Stimulated activated CD8-positive, alpha-beta memory T cell treated with anti-CD3 and anti-CD28 coated beads, Interleukin-12 subunit alpha, Interleukin-12 subunit beta, amount 100 ng/mL, for 24 hours (primary cell): ENCODE measurements around the gene NTRK3.

Experiments
- DNase-seq: peaks from one replicate; pipeline ENCODE4 v3.0.0-alpha.2; 2020; ENCODE audit errors: extremely low read depth

Gene NTRK3

GRCh38 chr15:88124199-88124598 is 132.3 kb downstream of the NTRK3 start:
- DNase-seq, result no peak

GRCh38 chr15:88121968-88122530 is 134.5 kb downstream of the NTRK3 start:
- no peak for DNase-seq

GRCh38 chr15:88120026-88120425 is 136.5 kb downstream of the NTRK3 start:
- no peak for DNase-seq

- no peak for DNase-seq
These were observed 137.8 kb downstream of the NTRK3 start for GRCh38 chr15:88118741-88119140.

- no peak for DNase-seq
These were observed 138.5 kb downstream of the NTRK3 start for GRCh38 chr15:88118035-88118434.

- DNase-seq, result no peak
These were observed 140.9 kb downstream of the NTRK3 start for GRCh38 chr15:88115486-88116152.

- DNase-seq, result no peak
These were observed 142.8 kb downstream of the NTRK3 start for GRCh38 chr15:88113613-88114308.

GRCh38 chr15:88108991-88109390 is 147.5 kb downstream of the NTRK3 start:
- no peak for DNase-seq

GRCh38 chr15:88108477-88108876 is 148.1 kb downstream of the NTRK3 start:
- no peak for DNase-seq

GRCh38 chr15:88106074-88106473 is 150.5 kb downstream of the NTRK3 start:
- no peak for DNase-seq

- no peak for DNase-seq
These were observed 152.2 kb downstream of the NTRK3 start for GRCh38 chr15:88104357-88104756.

GRCh38 chr15:88100181-88100580 is 156.4 kb downstream of the NTRK3 start:
- DNase-seq, result no peak

- no peak for DNase-seq
These were observed 158.2 kb downstream of the NTRK3 start for GRCh38 chr15:88098361-88098760.

- no peak for DNase-seq
These were observed 165.0 kb downstream of the NTRK3 start for GRCh38 chr15:88091444-88092016.

- DNase-seq, result no peak
These were observed 166.0 kb downstream of the NTRK3 start for GRCh38 chr15:88090481-88091011.

- DNase-seq, result no peak
These were observed 166.8 kb downstream of the NTRK3 start for GRCh38 chr15:88089731-88090130.

- DNase-seq, result no peak
These were observed 167.4 kb downstream of the NTRK3 start for GRCh38 chr15:88089024-88089620.

GRCh38 chr15:88083811-88084760 is 172.5 kb downstream of the NTRK3 start:
- DNase-seq, result no peak

- no peak for DNase-seq
These were observed 175.9 kb downstream of the NTRK3 start for GRCh38 chr15:88080616-88081015.

GRCh38 chr15:88077296-88078020 is 179.1 kb downstream of the NTRK3 start:
- no peak for DNase-seq
